OCI-LY7 (cell line): Measurements from ENCODE around the gene TRIM59. TPM values are rescaled to one million over a fixed set of nuclear protein-coding genes. Genes with fewer than 3 reads are reported as not detected.

Source experiments
- BruUV-seq: library from RNA; stranded (reverse); fragments of 400-500 nt; replicated peaks from 2 replicates; lab custom pipeline; 2021; lab: Mats Ljungman, UMichigan
- CTCF ChIA-PET: fragments of 300-600 bp; sonication (Branson Sonifier 250); formaldehyde crosslinking; loops from one replicate; lab custom pipeline; 2022; ENCODE audit warnings: antibody characterized with exemption; ENCODE audit not compliant: unreplicated experiment; lab: Charles Lee
- POLR2A ChIA-PET: fragments of 300-600 bp; sonication (Branson Sonifier 250); formaldehyde crosslinking; loops from one replicate; lab custom pipeline; 2022; ENCODE audit warnings: antibody characterized with exemption; lab: Charles Lee
- DNase-seq: peaks from one replicate; pipeline ENCODE4 v3.0.0-alpha.2; 2015; ENCODE audit warnings: low spot score
- H2AFZ ChIP-seq: fragments of 200-600 bp; sonication (generic), shearing (Covaris generic); 2 replicates; pipeline ENCODE4 v1.6.1; 2014; ENCODE audit warnings: mild to moderate bottlenecking, antibody characterized with exemption, low read length, moderate library complexity
- H3K27ac ChIP-seq: fragments of 200-600 bp; sonication (generic); 2 replicates; pipeline ENCODE4 v1.5.1; 2014; ENCODE audit warnings: mixed run types, low read depth, mild to moderate bottlenecking, moderate library complexity, low read length, inconsistent platforms; ENCODE audit not compliant: poor library complexity, severe bottlenecking
- H3K36me3 ChIP-seq: fragments of 200-600 bp; sonication (generic); 2 replicates; pipeline ENCODE4 v1.6.1; 2014; ENCODE audit warnings: mild to moderate bottlenecking, antibody characterized with exemption, low read length, moderate library complexity, mixed read lengths; ENCODE audit not compliant: insufficient read depth
- H3K4me1 ChIP-seq: fragments of 200-600 bp; sonication (generic); 2 replicates; pipeline ENCODE4 v1.5.1; 2014; ENCODE audit warnings: mild to moderate bottlenecking, low read length; ENCODE audit not compliant: insufficient read depth, poor library complexity, severe bottlenecking
- H3K4me2 ChIP-seq: fragments of 200-600 bp; sonication (generic); 2 replicates; pipeline ENCODE4 v1.6.1; 2014; ENCODE audit warnings: mild to moderate bottlenecking, low read length
- H3K4me3 ChIP-seq: fragments of 200-600 bp; sonication (generic); 2 replicates; pipeline ENCODE4 v1.5.1; 2014; ENCODE audit warnings: mild to moderate bottlenecking, low read depth, low read length; ENCODE audit not compliant: poor library complexity, severe bottlenecking
- H3K79me2 ChIP-seq: fragments of 200-600 bp; sonication (generic); 2 replicates; pipeline ENCODE4 v1.6.1; 2016; ENCODE audit warnings: low read depth, mild to moderate bottlenecking, low read length, moderate library complexity, mixed read lengths; ENCODE audit not compliant: insufficient read depth
- H3K9me2 ChIP-seq: fragments of 200-600 bp; sonication (generic); 2 replicates; pipeline ENCODE4 v1.6.1; 2016; ENCODE audit warnings: mild to moderate bottlenecking, low read length, mixed read lengths; ENCODE audit not compliant: insufficient read depth
- H3K9me3 ChIP-seq: fragments of 200-600 bp; sonication (generic); 2 replicates; pipeline ENCODE4 v1.6.1; 2014; ENCODE audit warnings: mild to moderate bottlenecking, mixed run types, low read length, mixed read lengths
- H4K20me1 ChIP-seq: fragments of 200-600 bp; sonication (generic); 2 replicates; pipeline ENCODE4 v1.6.1; 2014; ENCODE audit warnings: mild to moderate bottlenecking, antibody characterized with exemption, low read length, moderate library complexity, mixed read lengths; ENCODE audit not compliant: insufficient read depth
- EZH2phosphoT487 ChIP-seq: fragments of 200-600 bp; sonication (generic); IDR thresholded peaks from 2 replicates; pipeline ENCODE4 v1.6.1; 2018; ENCODE audit warnings: low read depth, borderline replicate concordance, mild to moderate bottlenecking, mixed run types, antibody characterized with exemption, low read length, moderate library complexity, mixed read lengths
- intact Hi-C: fragments of 100-400 bp; cut with micrococcal nuclease; formaldehyde crosslinking; loops from one replicate; pipeline ENCODE4 v1.10.0; 2022; ENCODE audit not compliant: unreplicated experiment
- total RNA-seq, 2 experiments: library from RNA; depleted of rRNA in 1 of 2; stranded (reverse); fragments of >200 nt in 1 of 2; shearing (Covaris generic) in 1 of 2; gene quantifications; 2 replicates each; pipeline ENCODE4 v1.2.3, GENCODE V29; 2014 to 2022
- TF ChIP-seq, protein P1 (sequence below): fragments of 200-600 bp; sonication (generic); conservative IDR thresholded peaks from 2 replicates; pipeline ENCODE4 v1.5.1; 2014; ENCODE audit warnings: mild to moderate bottlenecking, antibody characterized with exemption, low read length, moderate library complexity, mixed read lengths

The TRIM59 gene
- total RNA-seq, 2 experiments from 2014 or later = 28.7 to 46.9 TPM

- H3K27ac ChIP-seq = no peak overlapping the region
- no peak overlapping the region for H3K4me2 ChIP-seq
- H3K4me1 ChIP-seq = no peaks in the 10 kb centered on the region
- no peak overlapping the region for H3K4me3 ChIP-seq
- DNase-seq = no peak
- no peak overlapping the region for H2AFZ ChIP-seq
- no peaks in the 10 kb centered on the region for H3K79me2 ChIP-seq
- 0 out of 2 replicates have a peak, but pooled peaks cover 5% of the 10 kb centered on the region for H3K9me3 ChIP-seq
- no peaks in the 10 kb centered on the region for H3K9me2 ChIP-seq
- intact Hi-C loops = no loop called here
- H4K20me1 ChIP-seq = no peaks in the 10 kb centered on the region
- H3K36me3 ChIP-seq = no peaks in the 10 kb centered on the region
- ChIA-PET CTCF (no interaction called here), POLR2A (no interaction called here)
- no TSS peak for BruUV-seq
- TF ChIP-seq, protein P1, sequence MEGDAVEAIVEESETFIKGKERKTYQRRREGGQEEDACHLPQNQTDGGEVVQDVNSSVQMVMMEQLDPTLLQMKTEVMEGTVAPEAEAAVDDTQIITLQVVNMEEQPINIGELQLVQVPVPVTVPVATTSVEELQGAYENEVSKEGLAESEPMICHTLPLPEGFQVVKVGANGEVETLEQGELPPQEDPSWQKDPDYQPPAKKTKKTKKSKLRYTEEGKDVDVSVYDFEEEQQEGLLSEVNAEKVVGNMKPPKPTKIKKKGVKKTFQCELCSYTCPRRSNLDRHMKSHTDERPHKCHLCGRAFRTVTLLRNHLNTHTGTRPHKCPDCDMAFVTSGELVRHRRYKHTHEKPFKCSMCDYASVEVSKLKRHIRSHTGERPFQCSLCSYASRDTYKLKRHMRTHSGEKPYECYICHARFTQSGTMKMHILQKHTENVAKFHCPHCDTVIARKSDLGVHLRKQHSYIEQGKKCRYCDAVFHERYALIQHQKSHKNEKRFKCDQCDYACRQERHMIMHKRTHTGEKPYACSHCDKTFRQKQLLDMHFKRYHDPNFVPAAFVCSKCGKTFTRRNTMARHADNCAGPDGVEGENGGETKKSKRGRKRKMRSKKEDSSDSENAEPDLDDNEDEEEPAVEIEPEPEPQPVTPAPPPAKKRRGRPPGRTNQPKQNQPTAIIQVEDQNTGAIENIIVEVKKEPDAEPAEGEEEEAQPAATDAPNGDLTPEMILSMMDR = no peak
- no peak for TF ChIP-seq EZH2phosphoT487
Measured at GRCh38 chr3:160475153-160475552, 25.6 kb upstream of the TRIM59 start.

- H3K27ac ChIP-seq = no peak overlapping the region
- H3K4me2 ChIP-seq = no peak overlapping the region
- POLR2A ChIA-PET = no interaction called here
- H3K36me3 ChIP-seq = no peaks in the 10 kb centered on the region
- H3K4me3 ChIP-seq = no peak overlapping the region
- intact Hi-C loops = no loop called here
- no peaks in the 10 kb centered on the region for H3K9me2 ChIP-seq
- no peak overlapping the region for H2AFZ ChIP-seq
- no peaks in the 10 kb centered on the region for H4K20me1 ChIP-seq
- CTCF ChIA-PET = no interaction called here
- TF ChIP-seq EZH2phosphoT487 = no peak
- TF ChIP-seq, protein P1 = no peak
- no peak for DNase-seq
- H3K79me2 ChIP-seq = no peaks in the 10 kb centered on the region
- no TSS peak for BruUV-seq
- 0 out of 2 replicates have a peak, but pooled peaks cover 5% of the 10 kb centered on the region for H3K9me3 ChIP-seq
- H3K4me1 ChIP-seq = no peaks in the 10 kb centered on the region
Measured at GRCh38 chr3:160474416-160474838, 24.8 kb upstream of the TRIM59 start.

GRCh38 chr3:160473978-160474377 is 24.4 kb upstream of the TRIM59 start:
- CTCF ChIA-PET = no interaction called here
- Histone ChIP-seq H2AFZ (no peak overlapping the region), H4K20me1 (no peaks in the 10 kb centered on the region), H3K4me1 (no peaks in the 10 kb centered on the region), H3K4me3 (no peak overlapping the region), H3K36me3 (no peaks in the 10 kb centered on the region), H3K27ac (no peak overlapping the region), H3K4me2 (no peak overlapping the region), H3K9me2 (no peaks in the 10 kb centered on the region), H3K79me2 (no peaks in the 10 kb centered on the region), H3K9me3 (0 out of 2 replicates have a peak, but pooled peaks cover 5% of the 10 kb centered on the region)
- intact Hi-C loops = no loop called here
- TF ChIP-seq EZH2phosphoT487 = no peak
- POLR2A ChIA-PET = interaction anchor here (0.7 kb wide), 1 partner anchor 19 kb away, joined by 3 read pairs; no protein-coding TSS in a partner anchor
- no TSS peak for BruUV-seq
- no peak for DNase-seq
